ENCODE data around the gene ETV6.

The ETV6 gene

GRCh38 chr12:11786638-11787365, 137.3 kb downstream of the ETV6 start:
- Histone ChIP-seq H3K36me3 (ENCODE audit: insufficient read depth) (no peaks in the 10 kb centered on the region), H3K27ac (no peak overlapping the region), H3K79me2 (ENCODE audit: insufficient read depth, low read depth) (0 out of 2 replicates have a peak, but pooled peaks cover 4% of the 10 kb centered on the region)

GRCh38 chr12:11787437-11787836, 138.0 kb downstream of the ETV6 start:
- no peak overlapping the region for H3K27ac ChIP-seq
- H4K20me1 ChIP-seq (ENCODE audit: insufficient read depth): no peaks in the 10 kb centered on the region
- no peak overlapping the region for H3K4me3 ChIP-seq (IDR thresholded peaks at IDR 0.05; ENCODE audit: insufficient read depth, low read depth, low read length)
- TF ChIP-seq CTCF (conservative IDR thresholded peaks at IDR 0.05; ENCODE audit: low read depth, low read length): no peak
- no peak overlapping the region for H3K4me2 ChIP-seq
- no peaks in the 10 kb centered on the region for H3K36me3 ChIP-seq (ENCODE audit: insufficient read depth)
- H2AFZ ChIP-seq (ENCODE audit: low read depth): no peak overlapping the region
- H3K9ac ChIP-seq: no peak overlapping the region
- peaks cover 3% of the 10 kb centered on the region for H3K4me1 ChIP-seq (ENCODE audit: low read depth, poor library complexity, severe bottlenecking)
- no peaks in the 10 kb centered on the region for H3K79me2 ChIP-seq (ENCODE audit: insufficient read depth, low read depth)
- no peaks in the 10 kb centered on the region for H3K27me3 ChIP-seq (ENCODE audit: insufficient read depth, low read depth)

More at GRCh38 chr12:11786638-11787365, 137.3 kb downstream of the ETV6 start:
- H3K27me3 ChIP-seq (ENCODE audit: insufficient read depth, low read depth): no peaks in the 10 kb centered on the region
- peaks cover 9% of the 10 kb centered on the region for H3K4me1 ChIP-seq (ENCODE audit: low read depth, poor library complexity, severe bottlenecking)
- H4K20me1 ChIP-seq (ENCODE audit: insufficient read depth): no peaks in the 10 kb centered on the region
- H3K4me3 ChIP-seq (IDR thresholded peaks at IDR 0.05; ENCODE audit: insufficient read depth, low read depth, low read length): no peak overlapping the region
- H2AFZ ChIP-seq (ENCODE audit: low read depth): no peak overlapping the region
- no peak for TF ChIP-seq CTCF (conservative IDR thresholded peaks at IDR 0.05; ENCODE audit: low read depth, low read length)
- H3K9ac ChIP-seq: no peak overlapping the region
- H3K4me2 ChIP-seq: no peak overlapping the region

GRCh38 chr12:11787933-11788849, 138.7 kb downstream of the ETV6 start:
- Histone ChIP-seq H4K20me1 (ENCODE audit: insufficient read depth) (no peaks in the 10 kb centered on the region), H3K4me1 (ENCODE audit: low read depth, poor library complexity, severe bottlenecking) (peaks cover 3% of the 10 kb centered on the region), H3K4me2 (no peak overlapping the region), H3K4me3 (IDR thresholded peaks at IDR 0.05; ENCODE audit: insufficient read depth, low read depth, low read length) (no peak overlapping the region), H3K9ac (no peak overlapping the region), H2AFZ (ENCODE audit: low read depth) (no peak overlapping the region), H3K79me2 (ENCODE audit: insufficient read depth, low read depth) (no peaks in the 10 kb centered on the region), H3K27me3 (ENCODE audit: insufficient read depth, low read depth) (no peaks in the 10 kb centered on the region), H3K36me3 (ENCODE audit: insufficient read depth) (no peaks in the 10 kb centered on the region), H3K27ac (no peak overlapping the region)
- TF ChIP-seq CTCF (conservative IDR thresholded peaks at IDR 0.05; ENCODE audit: low read depth, low read length): no peak

DNA sequence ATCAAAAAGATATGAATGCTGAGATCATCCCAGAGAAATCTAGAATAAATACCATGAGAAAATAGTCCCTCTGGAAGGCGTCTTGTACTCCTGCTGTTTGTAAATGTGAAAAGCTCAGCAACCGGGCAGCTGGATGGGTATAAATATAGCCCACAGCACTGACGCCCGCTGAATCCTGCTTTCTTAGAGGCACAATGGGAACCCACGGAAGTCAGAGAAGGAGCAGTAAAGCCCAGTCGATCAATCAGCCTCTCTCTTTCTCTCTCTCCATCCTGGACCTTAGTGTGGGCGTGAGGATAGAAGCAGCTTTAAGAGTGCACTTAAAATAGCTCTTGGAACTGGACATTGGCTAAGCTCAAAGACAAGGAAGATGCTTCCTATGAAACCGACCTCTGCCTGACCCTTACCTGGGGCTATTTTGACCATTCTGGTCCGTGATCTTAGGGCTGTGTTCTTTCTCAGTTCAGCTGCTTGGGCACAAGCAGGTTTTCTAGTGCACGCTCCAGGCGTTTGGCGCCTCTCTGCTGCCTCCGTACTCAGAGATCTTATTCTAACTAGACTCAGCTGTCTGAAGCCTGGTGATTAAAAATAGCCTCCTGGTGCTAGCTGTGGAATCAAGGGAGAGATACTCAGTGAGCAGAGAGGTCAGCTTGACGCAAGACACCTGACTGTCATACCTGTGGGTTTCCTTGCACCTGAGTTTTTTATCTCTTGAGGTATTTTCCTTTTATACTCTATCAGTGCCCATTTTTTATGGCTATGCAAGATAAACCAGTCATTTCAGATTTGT, 144.6 kb downstream of the ETV6 start:
- no peak for TF ChIP-seq CTCF (conservative IDR thresholded peaks at IDR 0.05; ENCODE audit: low read depth, low read length)
- no peak overlapping the region for H3K4me3 ChIP-seq (IDR thresholded peaks at IDR 0.05; ENCODE audit: insufficient read depth, low read depth, low read length)
- H3K36me3 ChIP-seq (ENCODE audit: insufficient read depth): no peaks in the 10 kb centered on the region
- H3K4me2 ChIP-seq: no peak overlapping the region
- H3K9ac ChIP-seq: no peak overlapping the region
- H3K27ac ChIP-seq: no peak overlapping the region
- H2AFZ ChIP-seq (ENCODE audit: low read depth): no peak overlapping the region
- H3K79me2 ChIP-seq (ENCODE audit: insufficient read depth, low read depth): no peaks in the 10 kb centered on the region
- no peaks in the 10 kb centered on the region for H4K20me1 ChIP-seq (ENCODE audit: insufficient read depth)
- no peaks in the 10 kb centered on the region for H3K27me3 ChIP-seq (ENCODE audit: insufficient read depth, low read depth)
- H3K4me1 ChIP-seq (ENCODE audit: low read depth, poor library complexity, severe bottlenecking): peaks cover 15% of the 10 kb centered on the region

All from KMS-11 (cell line).